Measurements from ENCODE around the gene RNASEH2C.

RNASEH2C gene

GRCh38 chr11:65680192-65680743, 40.3 kb downstream of the RNASEH2C start:
- DNase-seq: no peak

DNA sequence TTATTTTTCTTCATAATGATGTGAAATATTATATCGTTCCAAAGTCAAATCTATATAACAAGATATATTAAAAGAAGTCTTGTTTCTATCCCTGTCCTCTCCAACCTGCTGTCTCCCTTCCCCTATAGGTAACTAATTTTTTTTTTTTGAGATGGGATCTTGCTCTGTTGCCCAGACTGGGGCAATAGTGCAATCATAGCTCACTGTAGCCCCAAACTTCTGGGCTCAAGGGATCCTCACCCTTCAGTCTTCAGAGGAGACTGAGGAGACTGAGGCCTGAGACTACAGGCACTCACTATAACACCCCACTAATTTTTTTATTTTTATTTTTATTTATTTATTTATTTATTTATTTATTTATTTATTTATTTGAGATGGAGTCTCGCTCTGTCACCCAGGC, 47.6 kb downstream of the RNASEH2C start:
- DNase-seq: no peak

- DNase-seq: no peak
Measured at GRCh38 chr11:65672180-65672860, 48.3 kb downstream of the RNASEH2C start.

All from NCI-H226 (cell line).